IPS DF 19.7 (cell line): ENCODE data around the gene SGPP2.

Experiments used
- DNase-seq: peaks from one replicate; pipeline ENCODE4 v3.0.0-alpha.2; 2013; ENCODE audit warnings: low read depth, low spot score

Gene SGPP2

DNA sequence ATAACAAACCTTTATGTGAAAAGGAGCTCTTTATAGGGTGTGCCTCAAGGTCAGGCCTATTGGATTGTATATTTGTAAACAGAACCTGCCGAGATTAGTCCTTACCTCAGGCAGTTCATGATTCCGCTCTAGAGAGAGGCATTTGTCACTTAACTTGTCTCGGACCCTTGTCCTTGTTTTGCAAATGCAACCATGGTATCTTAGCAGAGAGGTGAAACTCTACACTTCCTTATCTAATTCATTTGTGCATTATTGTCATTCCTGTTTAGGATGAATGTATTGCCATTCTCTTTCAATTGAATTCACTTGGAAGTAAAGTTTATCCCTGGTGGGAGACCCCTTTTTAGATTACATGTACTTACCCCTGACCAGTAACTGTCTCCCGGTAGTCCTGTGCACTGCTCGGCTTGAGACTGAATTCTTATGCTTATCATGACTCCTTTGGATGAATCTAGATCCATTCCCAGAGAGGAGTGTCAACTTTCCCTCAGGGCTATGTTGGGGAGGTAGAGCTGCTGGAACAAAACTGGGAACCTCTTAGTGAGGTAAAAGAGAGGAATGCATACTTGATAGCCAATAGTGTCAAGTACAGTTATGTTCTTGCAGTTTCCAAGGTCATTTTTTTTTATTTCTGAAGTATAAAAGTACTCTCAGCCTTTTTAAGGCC, 46.6 kb downstream of the SGPP2 start:
- DNase-seq, result peak; percentile 25

DNA sequence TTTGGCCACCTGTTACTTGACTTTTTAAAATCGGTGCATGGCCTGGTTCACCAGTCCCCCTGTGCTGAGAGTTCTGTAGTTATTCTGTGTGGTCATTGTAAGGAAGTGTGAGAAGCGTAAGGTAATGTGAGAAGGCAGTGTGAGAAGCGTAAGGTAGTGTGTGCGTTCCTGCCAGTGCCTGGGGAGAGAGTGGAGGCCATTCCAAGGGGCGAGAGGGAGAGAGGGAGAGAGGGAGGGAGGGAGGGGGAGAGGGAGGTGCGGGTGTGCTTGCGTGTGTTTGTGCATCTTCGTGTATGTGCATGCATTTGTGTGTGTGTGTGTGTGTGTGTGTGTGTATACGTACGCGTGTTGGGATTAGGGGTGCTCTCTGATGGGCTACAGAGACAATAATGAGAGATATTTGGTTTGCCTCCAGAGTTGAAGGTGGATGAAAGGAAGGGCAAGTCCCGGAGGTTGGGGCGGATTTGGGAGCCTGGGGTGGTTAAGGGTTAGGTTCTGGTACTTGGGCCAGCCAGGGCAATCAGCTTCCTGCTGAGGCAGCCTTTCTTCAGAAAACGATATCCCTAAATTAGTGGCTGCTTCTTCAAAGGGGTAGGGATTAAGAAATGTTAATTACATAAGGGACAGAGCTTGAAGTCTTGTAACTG, 53.7 kb downstream of the SGPP2 start:
- peak; percentile 23 for DNase-seq

DNA sequence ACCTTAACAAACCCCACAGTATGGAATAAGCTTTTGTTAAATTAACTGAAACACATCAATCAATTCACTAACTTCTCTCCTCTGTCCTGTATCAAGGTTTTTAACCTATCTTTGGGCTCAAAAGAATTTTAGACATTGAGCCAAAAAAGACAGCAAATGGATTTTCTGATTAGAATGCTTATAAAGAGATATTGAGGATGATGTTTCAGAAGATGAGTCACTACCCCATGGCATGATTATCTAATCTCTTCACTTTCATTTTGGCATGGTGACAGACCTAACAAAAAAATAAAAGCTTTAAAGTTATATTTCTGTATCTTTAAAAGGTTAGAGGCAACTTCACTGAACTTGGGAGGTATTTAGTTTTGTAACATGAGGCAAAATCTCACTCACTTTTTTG, 55.5 kb downstream of the SGPP2 start:
- no peak for DNase-seq

DNA sequence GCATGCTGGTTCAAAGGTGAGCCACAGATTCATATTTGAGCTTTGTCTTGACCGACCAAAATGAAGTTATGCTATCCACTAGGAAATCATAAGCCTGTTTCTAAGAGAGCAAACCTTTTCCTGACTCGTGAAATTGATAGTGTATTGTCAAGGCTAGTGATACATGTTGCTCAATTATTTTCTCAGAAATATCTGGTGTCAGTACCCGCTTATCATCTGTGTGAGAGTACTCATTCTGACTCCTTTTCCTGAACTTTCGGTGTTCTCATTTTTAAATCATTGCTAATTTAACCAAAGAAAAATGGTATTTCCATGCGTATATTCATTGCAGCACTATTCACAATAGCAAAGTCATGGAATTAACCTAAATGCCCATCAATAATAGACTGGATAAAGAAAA, 56.2 kb downstream of the SGPP2 start:
- no peak for DNase-seq

DNA sequence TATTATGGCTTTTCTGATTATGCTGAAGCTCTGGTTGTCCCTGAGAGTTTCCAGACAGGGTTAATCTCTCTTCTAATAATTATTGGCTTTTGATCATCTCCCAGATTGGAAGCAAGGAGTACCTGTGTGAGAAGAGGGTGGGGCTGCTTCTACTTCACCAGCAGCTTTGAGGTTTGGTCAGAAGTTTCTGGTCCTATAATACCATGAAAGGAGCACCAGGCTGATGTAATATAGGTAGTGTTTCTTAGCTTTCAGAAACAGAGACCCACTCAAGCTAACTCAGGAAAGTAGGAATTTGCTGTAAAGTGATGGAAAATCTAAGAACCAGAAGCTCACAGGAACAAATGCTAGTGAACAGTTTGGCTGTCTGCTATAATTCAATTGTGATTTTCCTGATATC, 57.6 kb downstream of the SGPP2 start:
- DNase-seq, result no peak

DNA sequence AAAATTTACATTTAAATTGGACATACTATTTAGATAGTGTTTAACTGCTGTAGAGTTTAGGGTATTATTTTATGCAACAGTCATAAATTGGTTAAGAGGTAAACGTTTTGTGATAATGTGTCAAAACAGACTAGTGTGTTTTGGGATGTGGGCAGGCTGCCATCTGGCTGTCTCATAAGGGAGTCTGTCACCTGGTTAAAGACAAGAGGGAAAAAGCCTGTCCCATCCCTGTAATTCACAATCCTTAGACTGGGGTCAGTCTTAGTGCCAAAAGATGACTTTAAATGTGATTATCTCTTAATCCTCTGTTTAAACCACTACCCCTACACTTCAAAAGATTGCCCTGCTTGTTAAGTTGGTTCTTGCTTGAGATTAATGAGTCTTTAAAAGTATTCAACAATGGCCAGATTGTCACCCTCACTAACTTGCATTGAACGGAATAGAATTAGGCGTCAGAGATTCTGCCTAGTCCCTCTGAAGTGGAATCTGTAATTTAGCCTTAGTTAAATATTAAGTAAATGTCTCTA, 59.2 kb downstream of the SGPP2 start:
- DNase-seq, result no peak

DNA sequence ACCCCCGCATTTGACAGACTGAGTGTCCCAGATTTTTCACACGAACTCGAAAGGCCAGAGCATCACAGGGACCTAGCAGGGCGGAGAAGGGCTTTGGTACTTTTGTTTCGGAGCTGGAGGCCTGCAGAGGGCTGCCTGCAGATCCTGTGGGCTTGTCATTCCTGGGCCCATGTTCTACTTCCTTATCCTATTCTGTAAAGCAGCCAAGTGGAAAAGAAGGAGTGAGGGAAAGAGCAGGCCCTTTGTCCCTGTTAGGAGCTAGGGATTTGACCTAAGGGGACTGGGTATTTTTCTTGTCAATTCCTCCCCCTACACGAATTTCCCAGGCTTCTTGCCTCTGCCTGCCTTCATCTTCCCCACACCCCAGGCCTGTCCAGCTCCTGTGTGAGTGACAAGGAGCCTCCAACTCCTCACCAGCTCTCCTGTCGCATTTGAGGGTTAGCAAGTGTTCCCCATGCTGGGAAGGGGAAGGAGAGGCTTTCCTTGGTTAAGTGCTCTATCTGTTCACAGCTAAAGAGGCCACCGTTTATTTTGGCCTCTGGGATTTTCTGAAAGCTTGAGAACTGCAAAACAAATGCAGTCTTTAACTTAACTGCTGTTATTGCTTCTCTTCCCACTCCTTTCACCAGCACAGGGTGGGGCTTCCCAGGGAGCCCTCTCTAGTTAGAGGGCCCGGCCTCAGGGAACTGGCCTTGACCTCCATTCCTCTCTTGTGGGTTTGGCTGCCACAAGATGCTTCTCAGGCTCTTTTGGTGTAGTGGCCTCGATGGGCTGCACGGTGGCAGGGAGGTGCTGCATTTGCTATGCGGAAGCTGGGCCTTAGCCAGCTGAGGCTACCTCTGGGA, 61.2 kb downstream of the SGPP2 start:
- DNase-seq, result no peak

DNA sequence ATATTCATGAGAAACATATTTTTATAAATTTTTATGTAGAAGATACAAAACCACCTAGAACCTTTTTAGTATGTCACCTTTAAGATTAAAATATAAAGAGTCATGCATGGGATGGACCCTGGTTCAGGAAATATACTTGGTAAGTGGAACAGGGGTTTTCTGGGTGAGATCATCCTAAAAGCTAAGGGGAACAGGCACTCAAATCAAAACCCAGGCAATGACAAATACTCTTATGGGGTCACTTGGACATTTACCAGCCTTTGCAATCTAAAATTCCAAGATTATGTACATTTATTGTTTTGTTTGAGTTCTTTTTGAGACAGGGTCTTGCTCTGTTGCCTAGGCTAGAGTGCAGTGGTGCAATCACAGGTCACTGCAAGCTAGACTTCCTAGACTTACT, 65.8 kb downstream of the SGPP2 start:
- DNase-seq, result no peak

DNA sequence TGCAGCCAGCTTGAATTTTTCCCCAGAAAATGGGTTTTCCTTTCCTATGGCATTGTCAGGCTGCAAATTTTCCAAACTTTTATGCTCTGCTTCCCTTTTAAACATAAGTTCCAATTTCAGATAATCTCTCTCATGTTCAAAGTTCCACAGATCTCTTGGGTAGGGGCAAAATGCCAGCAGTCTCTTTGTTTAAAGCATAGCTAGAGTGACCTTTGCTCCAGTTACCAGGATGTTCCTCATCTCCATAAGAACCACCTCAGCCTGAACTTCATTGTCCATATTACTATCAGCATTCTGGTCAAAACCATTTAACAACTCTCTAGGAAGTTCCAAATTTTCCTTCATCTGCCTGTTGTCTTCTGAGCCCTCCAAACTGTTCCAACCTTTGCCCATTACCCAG, 68.3 kb downstream of the SGPP2 start:
- DNase-seq, result no peak

DNA sequence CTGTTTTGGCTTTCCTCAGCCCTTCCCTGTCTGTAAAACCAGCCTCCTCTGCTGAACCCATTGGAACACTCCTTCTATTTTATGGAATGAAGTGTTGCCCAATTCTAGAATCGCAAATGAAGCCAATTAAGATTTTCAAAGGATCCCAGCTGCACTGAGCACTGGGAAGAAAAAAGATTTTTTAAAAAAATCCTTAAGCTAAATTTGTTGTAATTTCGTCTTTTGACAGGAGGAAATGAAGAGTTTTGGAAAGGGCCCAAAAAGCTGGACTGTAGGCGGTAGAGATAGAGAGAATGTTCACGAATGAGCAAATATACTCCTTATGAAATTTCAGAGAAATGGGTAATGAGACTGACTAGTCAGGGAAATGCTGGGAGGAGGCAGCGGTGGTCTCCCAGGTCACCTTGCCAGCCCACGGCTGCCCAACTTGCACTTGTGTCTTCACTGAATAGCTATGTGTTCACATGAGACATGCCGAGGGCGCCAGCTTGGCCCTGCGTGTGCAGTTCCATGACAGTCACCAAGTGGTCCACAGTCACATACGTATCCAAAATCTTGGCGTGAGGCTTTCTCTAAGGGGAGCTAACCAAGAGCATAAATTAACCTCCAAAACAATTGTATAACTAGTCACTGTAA, 69.9 kb downstream of the SGPP2 start:
- no peak for DNase-seq

DNA sequence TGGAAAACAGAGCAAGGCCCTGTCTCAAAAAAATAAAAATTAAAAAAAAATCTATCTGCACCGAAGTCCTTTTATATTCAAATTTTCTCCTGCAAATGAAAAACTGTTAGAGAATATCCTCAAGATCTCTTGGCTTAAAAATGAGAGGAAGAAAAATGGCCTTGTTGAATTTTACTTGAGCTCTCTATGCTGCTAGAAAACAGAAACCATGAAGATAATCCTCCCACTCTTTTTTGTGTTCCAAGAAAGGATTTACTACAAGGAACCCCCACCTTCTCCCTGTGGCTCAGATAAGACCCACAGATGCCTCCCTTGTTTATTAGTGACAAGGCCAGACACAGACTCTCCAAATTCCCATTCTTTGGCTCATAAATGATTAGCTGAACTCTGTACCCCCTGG, 71.0 kb downstream of the SGPP2 start:
- DNase-seq, result no peak

DNA sequence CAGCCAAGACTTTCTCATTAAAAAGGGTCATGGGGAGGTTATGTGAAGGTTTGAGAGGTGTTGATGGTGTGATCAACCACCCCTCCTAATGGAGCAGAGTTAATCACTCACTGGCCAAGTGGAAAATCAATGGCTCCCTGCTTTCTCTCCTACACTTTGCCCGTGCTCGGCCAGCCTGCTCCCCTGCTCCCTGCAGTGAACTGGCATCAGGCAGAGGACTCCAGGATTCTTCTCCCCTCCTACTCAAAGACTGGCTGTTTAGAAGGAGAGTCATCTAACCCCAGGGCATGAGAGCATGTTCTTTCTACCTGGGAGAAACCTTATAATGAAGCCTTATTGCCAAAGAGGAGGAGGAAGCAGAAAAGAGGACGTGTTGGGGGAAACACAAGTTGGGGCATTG, 74.9 kb downstream of the SGPP2 start:
- no peak for DNase-seq

DNA sequence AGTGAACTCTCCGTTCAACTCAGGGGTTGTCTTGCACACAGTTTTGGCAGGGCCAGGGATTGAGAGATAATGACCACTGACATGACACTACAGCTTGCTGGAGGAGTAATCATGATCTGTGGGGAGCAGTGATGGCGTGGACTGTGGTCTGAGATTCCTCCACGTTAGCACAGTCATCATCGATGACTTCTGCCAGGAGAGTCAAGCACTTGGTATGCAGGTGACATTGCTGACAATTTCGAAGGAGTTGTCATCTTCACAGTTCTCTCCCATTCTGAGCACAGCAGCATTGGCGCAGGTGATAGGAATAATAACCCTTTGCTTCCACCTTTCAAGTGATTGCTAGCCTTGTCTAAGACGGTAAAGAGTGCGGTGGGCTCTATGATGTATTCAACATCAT, 79.8 kb downstream of the SGPP2 start:
- DNase-seq, result no peak

DNA sequence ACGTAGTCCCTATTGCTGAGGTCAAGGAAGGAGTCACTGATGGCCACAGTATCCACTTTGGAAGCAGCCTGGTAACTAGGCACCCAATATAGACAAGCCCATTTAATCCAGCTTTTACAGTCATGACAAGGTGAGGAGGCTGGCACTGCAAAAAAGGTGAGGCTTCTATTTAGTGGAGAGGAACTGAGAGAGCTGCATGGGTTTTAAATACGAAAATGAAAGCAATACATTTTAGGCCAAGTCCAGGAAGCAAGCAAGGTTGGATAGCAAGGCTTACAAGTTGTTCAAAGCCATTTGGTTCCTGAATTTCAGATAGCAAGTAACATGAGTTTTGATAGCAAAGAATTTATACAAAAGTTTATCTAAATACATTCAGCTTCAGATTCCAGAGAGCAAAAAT, 80.4 kb downstream of the SGPP2 start:
- DNase-seq, result no peak

DNA sequence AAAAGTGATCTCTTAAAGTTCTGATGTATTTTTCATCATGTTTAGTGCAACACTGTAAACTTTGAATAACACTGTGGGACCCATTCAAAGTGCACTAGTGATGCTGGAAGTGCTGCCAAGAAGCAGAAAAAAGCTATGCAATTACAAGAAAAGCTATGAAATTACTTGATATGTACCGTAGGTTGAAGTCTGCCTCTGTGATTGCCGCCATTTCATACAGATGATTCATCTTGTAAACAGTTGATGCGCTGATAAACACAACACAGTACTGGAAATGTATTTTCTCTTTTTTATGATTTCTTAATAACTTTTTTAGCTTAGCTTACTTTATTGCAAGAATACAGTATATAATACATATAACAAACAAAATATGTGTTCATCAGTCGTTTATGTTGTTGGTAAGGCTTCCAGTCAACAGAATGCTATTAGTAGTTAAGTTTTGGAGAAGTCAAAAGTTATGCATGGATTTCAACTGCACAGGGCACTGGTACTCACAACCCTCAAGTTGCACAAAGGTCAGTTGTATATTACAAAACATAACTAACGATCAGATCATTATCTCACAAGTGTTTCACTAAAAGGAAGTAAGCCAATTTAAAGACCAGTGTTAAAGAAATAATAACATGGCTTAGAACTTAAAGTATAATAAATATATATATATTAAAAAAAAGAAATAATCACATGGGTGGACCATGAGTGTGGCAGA, 82.0 kb downstream of the SGPP2 start:
- no peak for DNase-seq

DNA sequence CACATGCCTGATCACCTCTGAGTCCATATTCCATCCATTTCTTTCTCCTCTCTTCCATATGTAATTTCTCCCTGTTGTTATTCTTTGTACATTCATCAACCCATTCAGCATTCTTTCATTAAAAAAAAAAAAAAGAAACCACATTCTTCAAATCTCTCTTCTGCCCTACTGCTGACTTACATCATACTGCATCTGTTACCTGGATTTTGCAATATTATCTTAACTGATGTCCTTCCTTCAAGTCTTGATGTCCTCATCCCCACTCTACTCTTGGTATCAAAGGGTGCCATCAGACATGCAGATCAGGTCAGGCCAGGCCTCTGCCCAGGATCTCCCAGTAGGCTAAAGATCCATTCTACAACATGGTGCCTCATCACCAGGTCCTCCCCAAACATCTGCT, 90.6 kb downstream of the SGPP2 start:
- no peak for DNase-seq

DNA sequence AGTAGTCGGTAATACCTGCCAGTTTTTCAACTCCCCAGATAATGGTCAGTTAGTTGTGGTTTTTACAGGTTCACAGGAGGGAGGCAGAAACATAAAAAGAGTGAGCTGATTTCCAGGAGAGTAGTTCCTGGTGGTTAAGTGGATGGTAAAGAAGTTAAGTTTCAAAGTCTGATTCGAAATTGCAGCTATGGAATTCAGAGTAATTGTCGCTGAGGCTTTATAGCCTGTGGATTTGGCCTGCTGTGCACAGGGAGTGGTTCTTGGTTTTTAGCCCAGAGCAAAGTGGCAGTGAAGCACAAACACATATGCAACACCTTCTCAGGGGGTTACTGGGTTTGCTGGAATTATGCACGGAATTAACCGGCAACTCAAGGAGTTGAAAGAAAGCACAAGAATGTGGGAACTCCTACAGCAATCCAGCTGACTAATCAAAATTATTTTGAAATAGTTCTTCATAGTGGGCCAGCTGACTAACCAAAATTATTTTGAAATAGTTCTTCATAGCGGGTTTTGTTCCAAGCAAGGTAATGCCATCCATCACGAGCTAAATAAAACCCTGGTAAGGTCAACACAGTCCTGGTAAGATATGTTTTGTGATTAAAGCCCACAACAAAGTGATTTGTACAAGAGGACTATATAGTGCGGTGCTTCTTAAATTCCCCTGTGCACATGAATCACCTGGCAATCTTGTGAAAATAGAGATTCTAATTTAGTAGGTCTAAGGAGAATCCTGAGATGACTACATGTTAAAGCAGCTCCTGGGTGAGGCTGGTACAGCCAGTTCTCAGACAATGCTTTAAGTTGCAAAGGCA, 94.4 kb downstream of the SGPP2 start:
- DNase-seq, result no peak

DNA sequence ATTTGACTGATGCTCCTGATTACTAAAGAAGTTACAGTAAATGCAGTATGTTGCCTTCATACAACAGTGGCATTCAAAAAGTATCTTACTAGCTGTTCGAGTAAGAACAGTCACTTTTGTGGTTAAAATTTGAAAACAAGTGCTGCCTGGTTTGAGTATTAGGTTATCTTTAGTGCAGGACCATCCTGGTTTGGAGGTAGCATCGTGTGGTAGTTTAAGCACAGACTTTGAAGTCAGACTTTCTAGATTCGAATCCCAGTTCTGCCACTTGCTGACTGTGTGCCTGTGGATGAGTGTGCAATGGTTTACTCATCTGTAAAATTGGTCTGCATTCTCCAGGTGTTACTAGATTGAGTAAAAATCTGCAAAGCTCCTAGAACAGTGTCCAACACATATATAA, 96.8 kb downstream of the SGPP2 start:
- DNase-seq, result no peak

DNA sequence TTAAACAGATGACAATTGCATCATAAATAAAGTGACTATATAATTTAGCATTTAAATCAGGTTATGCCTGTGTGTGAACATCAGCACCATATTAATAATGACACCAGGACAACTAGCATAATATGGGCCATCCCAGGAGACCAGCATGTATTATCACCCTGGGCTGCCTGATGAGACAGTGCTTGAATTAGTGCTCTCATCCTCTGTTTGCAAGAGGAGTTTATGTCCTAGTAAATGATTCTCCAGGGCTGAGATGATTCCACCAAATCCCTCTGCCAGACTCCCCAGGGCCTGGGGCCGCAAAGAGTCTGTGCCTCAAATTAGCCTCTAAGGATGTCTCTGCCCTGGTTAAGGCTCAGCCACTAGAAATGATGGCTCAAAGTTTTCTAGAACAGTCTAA, 97.7 kb downstream of the SGPP2 start:
- DNase-seq, result no peak

DNA sequence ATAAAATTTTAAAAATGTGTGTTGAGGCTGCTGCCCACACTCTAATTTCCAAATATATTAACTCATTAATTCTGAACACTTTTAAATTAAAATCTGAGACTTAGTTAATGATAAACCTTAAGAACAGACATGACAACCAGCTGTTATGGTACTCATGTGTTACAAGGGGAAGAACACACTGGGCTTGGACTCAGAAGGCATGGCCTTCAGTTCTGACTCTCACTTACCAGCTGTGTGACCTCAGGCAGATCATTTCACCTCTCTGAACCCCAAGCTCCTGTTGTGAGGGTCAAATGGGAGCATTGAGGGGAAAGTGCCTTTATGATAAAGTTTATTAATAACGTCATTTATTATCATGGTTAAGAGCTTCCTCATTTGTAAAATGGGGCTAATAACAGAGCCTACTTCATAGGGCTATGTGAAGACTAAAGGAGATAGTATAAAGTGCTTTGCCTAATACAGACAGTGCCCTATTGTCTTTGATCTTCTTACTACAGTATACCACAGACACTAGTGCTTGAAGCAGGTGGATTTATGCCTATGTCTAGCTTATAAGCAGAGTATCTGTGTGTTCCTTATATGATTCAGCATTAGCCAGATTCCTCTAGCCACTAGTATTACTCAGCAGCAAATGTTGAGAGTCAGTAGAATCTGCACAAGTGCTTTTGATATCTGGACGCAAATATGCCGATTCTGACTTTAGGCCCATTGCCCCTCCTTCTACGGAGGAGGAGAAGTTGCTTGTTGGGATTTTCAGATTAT, 99.6 kb downstream of the SGPP2 start:
- no peak for DNase-seq
